Ovary (tissue), 9 donors: ENCODE measurements around the gene KRT77. TPM values are rescaled to one million over a fixed set of nuclear protein-coding genes. Genes with fewer than 3 reads are reported as not detected.

Source experiments
- DNase-seq, 5 donors: peaks; one replicate each; pipeline ENCODE4 v3.0.0-alpha.2; 2019 to 2020
- H3K27ac ChIP-seq, 2 donors: fragments of 200-600 bp; one replicate each; pipeline versions ENCODE4 v1.5.1 to v1.8.0; 2019 to 2022
- H3K27me3 ChIP-seq: fragments of 200-600 bp; one replicate; pipeline ENCODE4 v1.8.0; 2022
- H3K36me3 ChIP-seq: fragments of 200-600 bp; sonication (generic); one replicate; pipeline ENCODE4 v1.5.1; 2019
- H3K4me1 ChIP-seq: one replicate; pipeline ENCODE4 v1.8.1; 2013; ENCODE audit warnings: mild to moderate bottlenecking, moderate library complexity; ENCODE audit not compliant: insufficient read depth
- H3K4me3 ChIP-seq: fragments of 200-600 bp; sonication (generic); one replicate; pipeline ENCODE4 v1.5.1; 2017
- H3K9me3 ChIP-seq, 2 donors: fragments of 200-600 bp in 1 of 2; sonication (generic) in 1 of 2; one replicate each; pipeline versions ENCODE4 v1.5.1 to v1.8.1; 2013 to 2019; ENCODE audit warnings: mild to moderate bottlenecking in 1 of 2, moderate library complexity in 1 of 2
- CTCF ChIP-seq, 3 donors: fragments of 450-650 bp in 2 of 3; fragments of 200-600 bp in 1 of 3; IDR thresholded peaks; one replicate each; pipeline versions ENCODE4 v1.5.1 to v1.8.0; 2016 to 2022; ENCODE audit warnings: antibody characterized with exemption in 3 of 3, mild to moderate bottlenecking in 1 of 3
- EP300 ChIP-seq: sonication (generic); formaldehyde crosslinking; IDR thresholded peaks from one replicate; pipeline ENCODE4 v1.6.1; 2017; ENCODE audit warnings: antibody characterized with exemption
- POLR2A ChIP-seq: fragments of 450-650 bp; IDR thresholded peaks from one replicate; pipeline ENCODE4 v1.6.1; 2017; ENCODE audit warnings: antibody characterized with exemption, mild to moderate bottlenecking, moderate library complexity
- WGBS, 3 donors: extraction: QIAGEN DNeasy Blood & Tissue Kit in 1 of 3; methylation state at CpG; one replicate each; pipeline versions ENCODE4 v1.1.5 to v1.1.7; 2013 to 2017; 5-methylcytosine and 5-hydroxymethylcytosine counted together
- intact Hi-C, 4 donors: fragments of 100-400 bp; cut with DNase I; formaldehyde crosslinking; loops; one replicate each; pipeline versions ENCODE4 v1.11.0 to v1.15.1; 2022 to 2023
- polyA plus RNA-seq, 2 donors: library from polyadenylated mRNA; stranded (reverse); fragments of 200-250 nt in 1 of 2; fragments of 350-450 nt in 1 of 2; fragmentation: Illumina TruSeq in 1 of 2; extraction: RNeasy Lipid Tissue Mini Kit (QIAGEN cat#74804) in 1 of 2; gene quantifications; one replicate each; pipeline ENCODE4 v1.2.3, GENCODE V29; 2013 to 2014
- total RNA-seq, 7 donors: library from RNA; depleted of rRNA in 2 of 7; stranded (reverse); fragments of >200 nt in 2 of 7; fragmentation: NEBNext Ultra II Directional in 3 of 7; extraction: Animal tissue kit (Norgen Biotek cat#: 25700) in 3 of 7; gene quantifications; one replicate each; pipeline versions ENCODE4 v1.1.0 to v1.2.4, GENCODE V29; 2016 to 2023
- donor health status: DM: no; HTN: no; CAD: no; lungs with moderate emphysema.
- donor health status: DM: no; HTN: no; CAD: no.
- donor health status: Bipolar disorder and iron deficiency.
- donor health status: DM: yes; HTN: yes; CAD: no.
- donor health status: DM: no; HTN: no; CAD: no.
- donor health status: DM: yes; HTN: yes; CAD: no.

Gene KRT77
- total and polyA plus RNA-seq, 9 donors, result not detected

- no peak for DNase-seq
- H3K27me3 ChIP-seq, result no peaks in the 10 kb centered on the region
These were observed 3.4 kb downstream of the KRT77 start for GRCh38 chr12:52699960-52700359.

GRCh38 chr12:52699373-52699772, 4.0 kb downstream of the KRT77 start:
- Histone ChIP-seq H3K36me3 (no peaks in the 10 kb centered on the region), H3K9me3 (no peaks in the 10 kb centered on the region), H3K27me3 (no peaks in the 10 kb centered on the region), H3K4me3 (no peak overlapping the region), H3K27ac (no peak overlapping the region), H3K4me1 (no peaks in the 10 kb centered on the region)
- WGBS, 3 donors, result 73 to 89% (median 86%) methylated on average over 2 of the region's 2 CpGs
- TF ChIP-seq POLR2A (no peak), CTCF (IDR thresholded peaks at IDR 0.05) (no peak), EP300 (no peak)
- DNase-seq, result no peak
- intact Hi-C loops, result no loop called here

More at GRCh38 chr12:52699960-52700359, 3.4 kb downstream of the KRT77 start:
- intact Hi-C loops, result no loop called here
- no peak overlapping the region for H3K27ac ChIP-seq
- no peak for TF ChIP-seq CTCF (IDR thresholded peaks at IDR 0.05)
- no peak for TF ChIP-seq POLR2A
- TF ChIP-seq EP300, result no peak
- no peak overlapping the region for H3K4me3 ChIP-seq
- no peaks in the 10 kb centered on the region for H3K9me3 ChIP-seq
- 58 to 63% (median 62%) methylated on average over 2 of the region's 2 CpGs for whole genome bisulfite sequencing, 3 donors
- no peaks in the 10 kb centered on the region for H3K4me1 ChIP-seq
- no peaks in the 10 kb centered on the region for H3K36me3 ChIP-seq

GRCh38 chr12:52698651-52699340, 4.5 kb downstream of the KRT77 start:
- DNase-seq, result no peak
- intact Hi-C loops, result no loop called here
- no peaks in the 10 kb centered on the region for H3K36me3 ChIP-seq
- TF ChIP-seq CTCF (IDR thresholded peaks at IDR 0.05), result no peak
- TF ChIP-seq EP300, result no peak
- TF ChIP-seq POLR2A, result no peak
- H3K4me1 ChIP-seq, result no peaks in the 10 kb centered on the region
- H3K27ac ChIP-seq, result no peak overlapping the region
- no peaks in the 10 kb centered on the region for H3K27me3 ChIP-seq
- H3K4me3 ChIP-seq, result no peak overlapping the region
- 41 to 49% (median 44%) methylated on average over 11 of the region's 11 CpGs for WGBS, 3 donors
- no peaks in the 10 kb centered on the region for H3K9me3 ChIP-seq

GRCh38 chr12:52697058-52697582, 6.2 kb downstream of the KRT77 start:
- DNase-seq, result no peak
- intact Hi-C loops, result no loop called here
- Histone ChIP-seq H3K27me3 (no peaks in the 10 kb centered on the region), H3K27ac (no peak overlapping the region), H3K4me1 (no peaks in the 10 kb centered on the region), H3K9me3 (no peaks in the 10 kb centered on the region), H3K36me3 (no peaks in the 10 kb centered on the region), H3K4me3 (no peak overlapping the region)
- 27 to 52% (median 48%) methylated on average over 1 to 2 of the region's 2 CpGs for WGBS, 3 donors
- TF ChIP-seq POLR2A (no peak), CTCF (IDR thresholded peaks at IDR 0.05) (no peak), EP300 (no peak)
